Peyer's patch (tissue), 4 donors: ENCODE data around the gene PHC2.

ENCODE experiments used
- POLR2A ChIP-seq, 2 donors: fragments of 450-650 bp; IDR thresholded peaks; one replicate each; pipeline ENCODE4 v1.5.1; 2017; ENCODE audit warnings: antibody characterized with exemption in 2 of 2, mild to moderate bottlenecking in 2 of 2, moderate library complexity in 2 of 2
- TF ChIP-seq, protein P1 (sequence below), 6 experiments: fragments of 450-650 bp in 4 of 6; fragments of 200-600 bp in 2 of 6; sonication (generic) in 1 of 6; IDR thresholded peaks; one replicate each; pipeline ENCODE4 v1.5.1; 2017 to 2019; ENCODE audit warnings: antibody characterized with exemption in 6 of 6, mild to moderate bottlenecking in 3 of 6, moderate library complexity in 1 of 6

DNA sequence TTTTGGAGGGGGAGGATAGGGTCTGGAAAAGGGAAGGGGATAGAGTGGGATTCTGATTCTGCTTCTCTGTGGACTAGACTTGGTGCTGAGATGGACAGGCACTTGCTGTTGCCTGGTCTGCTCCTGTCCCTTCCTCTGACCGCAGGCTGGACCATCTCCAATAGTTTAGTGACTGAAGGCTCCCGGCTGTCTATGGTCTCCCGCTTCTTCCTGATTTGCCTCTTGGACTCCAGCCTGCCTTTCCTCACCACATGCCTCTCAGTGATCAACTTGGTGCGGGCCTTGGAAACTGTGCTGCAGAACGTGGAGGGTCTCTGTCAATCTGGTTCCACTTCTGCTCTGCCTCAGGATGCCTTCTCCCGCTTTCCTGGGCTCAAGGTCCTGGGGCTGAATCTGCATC, 35.3 kb upstream of the PHC2 start:
- TF ChIP-seq, protein P1, sequence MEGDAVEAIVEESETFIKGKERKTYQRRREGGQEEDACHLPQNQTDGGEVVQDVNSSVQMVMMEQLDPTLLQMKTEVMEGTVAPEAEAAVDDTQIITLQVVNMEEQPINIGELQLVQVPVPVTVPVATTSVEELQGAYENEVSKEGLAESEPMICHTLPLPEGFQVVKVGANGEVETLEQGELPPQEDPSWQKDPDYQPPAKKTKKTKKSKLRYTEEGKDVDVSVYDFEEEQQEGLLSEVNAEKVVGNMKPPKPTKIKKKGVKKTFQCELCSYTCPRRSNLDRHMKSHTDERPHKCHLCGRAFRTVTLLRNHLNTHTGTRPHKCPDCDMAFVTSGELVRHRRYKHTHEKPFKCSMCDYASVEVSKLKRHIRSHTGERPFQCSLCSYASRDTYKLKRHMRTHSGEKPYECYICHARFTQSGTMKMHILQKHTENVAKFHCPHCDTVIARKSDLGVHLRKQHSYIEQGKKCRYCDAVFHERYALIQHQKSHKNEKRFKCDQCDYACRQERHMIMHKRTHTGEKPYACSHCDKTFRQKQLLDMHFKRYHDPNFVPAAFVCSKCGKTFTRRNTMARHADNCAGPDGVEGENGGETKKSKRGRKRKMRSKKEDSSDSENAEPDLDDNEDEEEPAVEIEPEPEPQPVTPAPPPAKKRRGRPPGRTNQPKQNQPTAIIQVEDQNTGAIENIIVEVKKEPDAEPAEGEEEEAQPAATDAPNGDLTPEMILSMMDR (IDR thresholded peaks at IDR 0.05): no peak
- TF ChIP-seq POLR2A (IDR thresholded peaks at IDR 0.05): no peak
